C4-2B (cell line): ENCODE measurements around the gene ADAMTS16.

Experiments used
- H3K27ac ChIP-seq: fragments of 450-650 bp; 2 replicates; pipeline ENCODE4 v1.5.1; 2017
- CTCF ChIP-seq: fragments of 450-650 bp; conservative IDR thresholded peaks from 2 replicates; pipeline ENCODE4 v1.5.1; 2017; ENCODE audit warnings: mild to moderate bottlenecking
- ZFX ChIP-seq: fragments of 450-650 bp; IDR thresholded peaks from 2 replicates; pipeline ENCODE4 v1.6.1; 2017

The ADAMTS16 gene

GRCh38 chr5:5139777-5140478 lies at the start of gene ADAMTS16:
Gene ADAMTS16, plus strand, starts transcription at chr5:5140330. Its CDS starts 138 bp downstream, at chr5:5140468.
- TF ChIP-seq CTCF (no peak), ZFX (no peak)
- H3K27ac ChIP-seq, result no peak within 1 kb of the TSS

- TF ChIP-seq CTCF (no peak), ZFX (no peak)
- H3K27ac ChIP-seq, result no peak overlapping the region
These were observed 48.0 kb upstream of the ADAMTS16 start for GRCh38 chr5:5092149-5092548.

GRCh38 chr5:5100635-5101034 lies 39.5 kb upstream of the ADAMTS16 start:
- no peak overlapping the region for H3K27ac ChIP-seq
- TF ChIP-seq ZFX, result no peak
- TF ChIP-seq CTCF, result no peak

GRCh38 chr5:5101676-5102075 lies 38.5 kb upstream of the ADAMTS16 start:
- no peak for TF ChIP-seq ZFX
- TF ChIP-seq CTCF, result no peak
- H3K27ac ChIP-seq, result no peak overlapping the region

- H3K27ac ChIP-seq, result no peak overlapping the region
- TF ChIP-seq CTCF (no peak), ZFX (no peak)
These were observed 36.9 kb upstream of the ADAMTS16 start for GRCh38 chr5:5103245-5103644.

GRCh38 chr5:5104550-5104949 lies 35.6 kb upstream of the ADAMTS16 start:
- no peak for TF ChIP-seq ZFX
- no peak for TF ChIP-seq CTCF
- no peak overlapping the region for H3K27ac ChIP-seq

- H3K27ac ChIP-seq, result no peak overlapping the region
- TF ChIP-seq ZFX (no peak), CTCF (no peak)
These were observed 34.6 kb upstream of the ADAMTS16 start for GRCh38 chr5:5105531-5105930.
